ENCODE measurements around the gene C9orf85. TPM values are rescaled to one million over a fixed set of nuclear protein-coding genes. Genes with fewer than 3 reads are reported as not detected.

C9orf85 gene
- total RNA-seq, 1 donor from 2014 or later, result 11.3 TPM

DNA sequence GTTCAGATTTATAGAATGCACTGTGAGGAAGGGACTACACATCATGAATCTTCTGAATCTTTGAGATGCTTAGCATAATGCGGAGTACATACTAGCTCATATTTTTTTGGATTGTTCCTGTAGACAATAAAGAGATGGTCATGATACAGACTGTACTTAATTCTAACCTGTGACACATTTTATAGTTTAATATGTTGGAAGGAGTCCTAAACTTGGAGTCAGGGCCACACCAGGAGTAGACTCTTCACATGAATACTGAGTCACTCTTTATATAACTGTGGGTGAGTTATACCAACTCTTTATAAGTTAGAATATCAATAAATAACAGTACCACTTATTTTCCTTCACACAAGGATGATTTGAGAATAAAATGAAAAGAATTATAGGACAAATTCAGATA is 16.9 kb downstream of the C9orf85 start:
- Histone ChIP-seq H3K27me3 (ENCODE audit: control insufficient read depth, insufficient read depth, low read length) (no peaks in the 10 kb centered on the region), H3K4me3 (ENCODE audit: low read depth, low read length) (no peak overlapping the region), H3K36me3 (ENCODE audit: control insufficient read depth, insufficient read depth, low read length) (no peaks in the 10 kb centered on the region)
- DNase-seq (ENCODE audit: low read depth), result no peak
- FAIRE-seq, result no peak
- TF ChIP-seq CTCF (IDR thresholded peaks at IDR 0.05; ENCODE audit: insufficient read depth, low read length, severe bottlenecking), result no peak

- FAIRE-seq, result no peak
- TF ChIP-seq CTCF (IDR thresholded peaks at IDR 0.05; ENCODE audit: insufficient read depth, low read length, severe bottlenecking), result no peak
- no peaks in the 10 kb centered on the region for H3K27me3 ChIP-seq (ENCODE audit: control insufficient read depth, insufficient read depth, low read length)
- DNase-seq (ENCODE audit: low read depth), result no peak
- H3K4me3 ChIP-seq (ENCODE audit: low read depth, low read length), result no peak overlapping the region
- no peaks in the 10 kb centered on the region for H3K36me3 ChIP-seq (ENCODE audit: control insufficient read depth, insufficient read depth, low read length)
Observed at GRCh38 chr9:71928806-71929205, 17.4 kb downstream of the C9orf85 start.

GRCh38 chr9:71929223-71929622 is 17.8 kb downstream of the C9orf85 start:
- FAIRE-seq (no peak), DNase-seq (ENCODE audit: low read depth) (peak; percentile 94)
- Histone ChIP-seq H3K4me3 (ENCODE audit: low read depth, low read length) (no peak overlapping the region), H3K36me3 (ENCODE audit: control insufficient read depth, insufficient read depth, low read length) (no peaks in the 10 kb centered on the region), H3K27me3 (ENCODE audit: control insufficient read depth, insufficient read depth, low read length) (no peaks in the 10 kb centered on the region)
- TF ChIP-seq CTCF (IDR thresholded peaks at IDR 0.05; ENCODE audit: insufficient read depth, low read length, severe bottlenecking), result no peak

DNA sequence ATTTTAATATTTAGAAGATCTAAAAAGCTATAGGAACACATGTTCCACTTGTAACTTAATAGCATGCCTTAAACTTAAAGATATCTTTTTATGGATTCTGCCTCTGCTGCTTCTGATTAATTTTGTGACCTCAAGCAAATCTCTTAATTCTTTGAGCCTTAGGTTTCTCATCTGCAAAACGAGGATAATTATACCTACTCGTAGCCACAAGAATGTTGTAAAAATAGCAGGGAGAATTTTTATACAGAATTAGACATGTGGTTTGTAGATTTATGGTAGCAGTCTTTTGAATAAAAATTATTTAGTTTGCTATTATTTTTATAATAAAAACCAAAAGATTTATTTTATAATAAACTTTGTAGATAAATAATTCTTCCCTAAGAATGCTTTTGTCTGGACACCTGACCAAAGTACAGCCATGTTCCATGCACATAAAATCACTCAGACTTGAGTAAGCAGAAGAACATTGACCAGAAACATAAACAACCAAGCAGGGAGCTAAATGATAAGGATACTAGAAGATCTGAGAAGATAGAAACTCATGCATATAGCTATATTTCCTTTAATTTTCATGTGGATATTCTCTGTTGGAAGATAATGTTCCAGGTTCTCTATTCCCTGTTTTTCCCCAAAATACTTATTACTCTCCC is 18.5 kb downstream of the C9orf85 start:
- no peak for DNase-seq (ENCODE audit: low read depth)
- no peak for FAIRE-seq
- H3K4me3 ChIP-seq (ENCODE audit: low read depth, low read length), result no peak overlapping the region
- no peak for TF ChIP-seq CTCF (IDR thresholded peaks at IDR 0.05; ENCODE audit: insufficient read depth, low read length, severe bottlenecking)
- no peaks in the 10 kb centered on the region for H3K27me3 ChIP-seq (ENCODE audit: control insufficient read depth, insufficient read depth, low read length)
- H3K36me3 ChIP-seq (ENCODE audit: control insufficient read depth, insufficient read depth, low read length), result no peaks in the 10 kb centered on the region

DNA sequence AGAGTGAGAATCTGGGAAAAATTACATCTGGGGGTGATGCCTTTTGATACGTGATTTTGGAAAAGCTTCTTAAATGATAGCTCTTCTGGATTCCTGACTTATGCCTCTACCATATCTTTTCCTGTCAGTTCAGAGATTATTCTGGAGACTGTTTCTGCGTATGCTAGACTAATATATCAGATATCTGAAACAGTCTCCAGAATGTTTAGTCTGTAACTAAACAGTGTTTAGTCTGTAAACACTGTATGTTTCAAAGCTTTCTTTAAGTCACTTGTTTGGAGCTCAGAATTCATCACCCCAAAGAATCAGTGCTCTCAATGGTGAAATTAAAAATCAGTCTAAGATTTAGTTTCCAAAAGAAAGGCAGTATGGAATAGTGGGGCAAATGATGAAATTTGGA is 19.7 kb downstream of the C9orf85 start:
- no peak for FAIRE-seq
- no peak for TF ChIP-seq CTCF (IDR thresholded peaks at IDR 0.05; ENCODE audit: insufficient read depth, low read length, severe bottlenecking)
- H3K36me3 ChIP-seq (ENCODE audit: control insufficient read depth, insufficient read depth, low read length), result no peaks in the 10 kb centered on the region

GRCh38 chr9:71936066-71936465 is 24.6 kb downstream of the C9orf85 start:
- DNase-seq (ENCODE audit: low read depth) (no peak), FAIRE-seq (no peak)
- H3K36me3 ChIP-seq (ENCODE audit: control insufficient read depth, insufficient read depth, low read length), result no peaks in the 10 kb centered on the region

More for the DNA sequence above, 19.7 kb downstream of the C9orf85 start:
- no peak overlapping the region for H3K4me3 ChIP-seq (ENCODE audit: low read depth, low read length)
- DNase-seq (ENCODE audit: low read depth), result no peak
- H3K27me3 ChIP-seq (ENCODE audit: control insufficient read depth, insufficient read depth, low read length), result no peaks in the 10 kb centered on the region

More at GRCh38 chr9:71936066-71936465, 24.6 kb downstream of the C9orf85 start:
- Histone ChIP-seq H3K27me3 (ENCODE audit: control insufficient read depth, insufficient read depth, low read length) (no peaks in the 10 kb centered on the region), H3K4me3 (ENCODE audit: low read depth, low read length) (no peak overlapping the region)
- TF ChIP-seq CTCF (IDR thresholded peaks at IDR 0.05; ENCODE audit: insufficient read depth, low read length, severe bottlenecking), result no peak
